GM12873 (cell line): ENCODE results near the gene DSC2.

Experiments used
- CTCF ChIP-seq: IDR thresholded peaks from 2 replicates; pipeline ENCODE4 v1.5.1; 2012; ENCODE audit warnings: low read depth, mild to moderate bottlenecking, moderate library complexity, low read length, control low read depth; ENCODE audit not compliant: insufficient read depth; ENCODE audit errors: missing control alignments

Gene DSC2

GRCh38 chr18:31070206-31070605, 32.0 kb downstream of the DSC2 start:
- TF ChIP-seq CTCF = no peak

GRCh38 chr18:31066266-31066665, 36.0 kb downstream of the DSC2 start:
- no peak for TF ChIP-seq CTCF

GRCh38 chr18:31065036-31065773, 37.0 kb downstream of the DSC2 start:
- no peak for TF ChIP-seq CTCF

GRCh38 chr18:31064130-31064529, 38.1 kb downstream of the DSC2 start:
- TF ChIP-seq CTCF = no peak

GRCh38 chr18:31061945-31062344, 40.3 kb downstream of the DSC2 start:
- no peak for TF ChIP-seq CTCF

DNA sequence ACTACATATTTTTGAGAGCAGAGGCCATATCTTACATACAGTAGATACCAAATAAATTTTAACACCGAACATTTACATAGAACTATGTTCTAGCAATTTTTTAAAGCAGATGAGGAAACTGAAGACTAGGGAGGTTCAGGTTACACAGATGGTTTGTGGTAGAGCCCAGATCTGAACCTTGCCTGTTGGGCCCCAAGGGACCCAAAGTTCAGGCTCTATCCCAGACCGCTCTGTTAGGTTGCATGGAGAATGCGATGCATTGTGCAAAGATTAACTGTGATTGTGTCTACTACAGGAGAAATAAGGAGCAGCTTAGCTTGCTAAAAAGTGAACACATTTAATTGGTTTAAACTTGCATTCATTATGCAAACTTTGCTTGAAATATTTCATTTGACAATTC, 43.3 kb downstream of the DSC2 start:
- TF ChIP-seq CTCF = no peak

GRCh38 chr18:31057917-31058316, 44.3 kb downstream of the DSC2 start:
- no peak for TF ChIP-seq CTCF
